HL-60 (cell line): ENCODE measurements around the gene RNASE2.

Experiments
- CTCF ChIP-seq: IDR thresholded peaks from one replicate; pipeline ENCODE4 v1.5.1; 2011; ENCODE audit warnings: low read length, control low read depth, inconsistent platforms; ENCODE audit not compliant: insufficient read depth
- GABPA ChIP-seq: IDR thresholded peaks from 2 replicates; pipeline ENCODE4 v1.6.1; 2012; ENCODE audit warnings: low read depth
- POLR2AphosphoS5 ChIP-seq: IDR thresholded peaks from 2 replicates; pipeline ENCODE4 v1.6.1; 2012; ENCODE audit warnings: low read depth
- SPI1 ChIP-seq: IDR thresholded peaks from 2 replicates; pipeline ENCODE4 v1.6.1; 2012; ENCODE audit warnings: low read depth, mild to moderate bottlenecking, borderline replicate concordance
- TF ChIP-seq, protein P1 (sequence below): IDR thresholded peaks from 2 replicates; pipeline ENCODE4 v1.6.1; 2012; ENCODE audit warnings: low read depth; ENCODE audit not compliant: insufficient replicate concordance

DNA sequence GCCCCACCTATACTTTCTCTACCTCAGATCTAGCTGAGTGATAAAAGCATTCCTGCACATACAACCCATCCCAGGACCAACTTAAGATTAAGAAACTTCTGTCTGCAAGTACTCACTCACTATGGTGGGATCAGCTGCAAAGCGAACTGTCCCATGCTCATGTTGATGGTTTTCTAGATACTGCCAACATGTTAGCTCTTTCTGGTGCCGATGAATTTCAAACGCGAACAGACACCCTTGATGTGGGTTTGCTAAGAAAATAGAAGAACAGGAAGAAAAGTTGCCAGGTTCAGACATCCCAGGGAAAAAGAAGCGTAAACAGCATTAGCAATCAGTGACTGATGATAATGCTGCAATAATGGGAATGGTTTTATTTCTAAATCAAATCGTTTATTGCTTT lies 42.3 kb downstream of the RNASE2 start:
- TF ChIP-seq CTCF, result no peak
- no peak for TF ChIP-seq POLR2AphosphoS5
- no peak for TF ChIP-seq GABPA
- TF ChIP-seq, protein P1, sequence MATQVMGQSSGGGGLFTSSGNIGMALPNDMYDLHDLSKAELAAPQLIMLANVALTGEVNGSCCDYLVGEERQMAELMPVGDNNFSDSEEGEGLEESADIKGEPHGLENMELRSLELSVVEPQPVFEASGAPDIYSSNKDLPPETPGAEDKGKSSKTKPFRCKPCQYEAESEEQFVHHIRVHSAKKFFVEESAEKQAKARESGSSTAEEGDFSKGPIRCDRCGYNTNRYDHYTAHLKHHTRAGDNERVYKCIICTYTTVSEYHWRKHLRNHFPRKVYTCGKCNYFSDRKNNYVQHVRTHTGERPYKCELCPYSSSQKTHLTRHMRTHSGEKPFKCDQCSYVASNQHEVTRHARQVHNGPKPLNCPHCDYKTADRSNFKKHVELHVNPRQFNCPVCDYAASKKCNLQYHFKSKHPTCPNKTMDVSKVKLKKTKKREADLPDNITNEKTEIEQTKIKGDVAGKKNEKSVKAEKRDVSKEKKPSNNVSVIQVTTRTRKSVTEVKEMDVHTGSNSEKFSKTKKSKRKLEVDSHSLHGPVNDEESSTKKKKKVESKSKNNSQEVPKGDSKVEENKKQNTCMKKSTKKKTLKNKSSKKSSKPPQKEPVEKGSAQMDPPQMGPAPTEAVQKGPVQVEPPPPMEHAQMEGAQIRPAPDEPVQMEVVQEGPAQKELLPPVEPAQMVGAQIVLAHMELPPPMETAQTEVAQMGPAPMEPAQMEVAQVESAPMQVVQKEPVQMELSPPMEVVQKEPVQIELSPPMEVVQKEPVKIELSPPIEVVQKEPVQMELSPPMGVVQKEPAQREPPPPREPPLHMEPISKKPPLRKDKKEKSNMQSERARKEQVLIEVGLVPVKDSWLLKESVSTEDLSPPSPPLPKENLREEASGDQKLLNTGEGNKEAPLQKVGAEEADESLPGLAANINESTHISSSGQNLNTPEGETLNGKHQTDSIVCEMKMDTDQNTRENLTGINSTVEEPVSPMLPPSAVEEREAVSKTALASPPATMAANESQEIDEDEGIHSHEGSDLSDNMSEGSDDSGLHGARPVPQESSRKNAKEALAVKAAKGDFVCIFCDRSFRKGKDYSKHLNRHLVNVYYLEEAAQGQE, result no peak
- no peak for TF ChIP-seq SPI1
